ENCODE results near the gene IL17RD. TPM values are rescaled to one million over a fixed set of nuclear protein-coding genes. Genes with fewer than 3 reads are reported as not detected.

The IL17RD gene
- total and polyA plus RNA-seq, 2 donors (not counting 1 experiment from before 2014, with no cell fraction given), result 0.05 TPM; not detected in 1

DNA sequence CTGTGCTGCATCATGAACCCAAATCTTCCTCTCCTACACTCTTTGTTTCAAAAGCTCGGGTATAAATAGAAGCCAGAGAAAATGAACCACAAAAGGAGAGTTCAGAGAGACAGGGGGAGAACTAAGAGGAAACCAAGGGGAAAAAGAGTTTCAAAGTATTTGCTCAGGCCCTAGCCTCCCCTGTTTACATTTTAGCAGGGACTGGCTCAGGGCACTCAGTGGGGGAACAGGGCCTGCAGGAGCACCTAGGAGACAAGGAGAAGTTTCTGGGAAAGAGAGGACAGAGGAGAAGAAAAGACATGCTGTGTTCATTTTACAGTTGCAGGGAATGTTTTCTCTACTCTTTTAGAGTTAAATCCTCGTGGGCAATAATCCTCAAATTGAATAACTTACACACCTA, 8.5 kb upstream of the IL17RD start:
- Histone ChIP-seq H3K27ac (ENCODE audit: low read length in 2 of 2) (no peak overlapping the region), H3K36me3 (replicated peaks in 1 of 2; ENCODE audit: control extremely low read depth in 1 of 2, control insufficient read depth in 1 of 2, extremely low read depth in 1 of 2, insufficient read depth in 2 of 2, low read length in 1 of 2) (no peaks in the 10 kb centered on the region), H3K9ac (ENCODE audit: low read length) (no peak overlapping the region), H3K4me3 (ENCODE audit: control extremely low read depth in 1 of 5, extremely low read depth in 1 of 5, insufficient read depth in 1 of 5, low read depth in 2 of 5, low read length in 4 of 5) (no peak overlapping the region), H3K79me2 (ENCODE audit: control insufficient read depth, insufficient read depth, low read length) (no peaks in the 10 kb centered on the region), H3K4me2 (replicated peaks; ENCODE audit: low read depth, low read length, poor library complexity, severe bottlenecking) (no peak overlapping the region), H3K9me3 (ENCODE audit: control extremely low read depth in 1 of 3, control insufficient read depth in 2 of 3, insufficient read depth in 1 of 3, low read length in 2 of 3) (no peaks in the 10 kb centered on the region), H3K4me1 (ENCODE audit: control insufficient read depth in 2 of 2, insufficient read depth in 2 of 2, low read length in 2 of 2) (peaks cover 10 to 11% of the 10 kb centered on the region in 2 donors), H4K20me1 (ENCODE audit: control insufficient read depth, insufficient read depth, low read length, poor library complexity, severe bottlenecking) (no peaks in the 10 kb centered on the region), H2AFZ (ENCODE audit: insufficient read depth, low read depth, low read length, poor library complexity, severe bottlenecking) (no peak overlapping the region), H3K27me3 (replicated peaks in 1 of 4; ENCODE audit: control extremely low read depth in 1 of 4, control insufficient read depth in 3 of 4, insufficient read depth in 4 of 4, low read length in 3 of 4) (peaks cover 0 to 9% (median 3%) of the 10 kb centered on the region in 4 experiments)
- TF ChIP-seq EZH2 (IDR thresholded peaks at IDR 0.05; ENCODE audit: borderline replicate concordance, insufficient read depth, low read depth, low read length, poor library complexity, severe bottlenecking), result no peak
- TF ChIP-seq, protein P1, sequence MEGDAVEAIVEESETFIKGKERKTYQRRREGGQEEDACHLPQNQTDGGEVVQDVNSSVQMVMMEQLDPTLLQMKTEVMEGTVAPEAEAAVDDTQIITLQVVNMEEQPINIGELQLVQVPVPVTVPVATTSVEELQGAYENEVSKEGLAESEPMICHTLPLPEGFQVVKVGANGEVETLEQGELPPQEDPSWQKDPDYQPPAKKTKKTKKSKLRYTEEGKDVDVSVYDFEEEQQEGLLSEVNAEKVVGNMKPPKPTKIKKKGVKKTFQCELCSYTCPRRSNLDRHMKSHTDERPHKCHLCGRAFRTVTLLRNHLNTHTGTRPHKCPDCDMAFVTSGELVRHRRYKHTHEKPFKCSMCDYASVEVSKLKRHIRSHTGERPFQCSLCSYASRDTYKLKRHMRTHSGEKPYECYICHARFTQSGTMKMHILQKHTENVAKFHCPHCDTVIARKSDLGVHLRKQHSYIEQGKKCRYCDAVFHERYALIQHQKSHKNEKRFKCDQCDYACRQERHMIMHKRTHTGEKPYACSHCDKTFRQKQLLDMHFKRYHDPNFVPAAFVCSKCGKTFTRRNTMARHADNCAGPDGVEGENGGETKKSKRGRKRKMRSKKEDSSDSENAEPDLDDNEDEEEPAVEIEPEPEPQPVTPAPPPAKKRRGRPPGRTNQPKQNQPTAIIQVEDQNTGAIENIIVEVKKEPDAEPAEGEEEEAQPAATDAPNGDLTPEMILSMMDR (IDR thresholded peaks at IDR 0.05), result no peak
- peaks cover 22% of the 10 kb centered on the region for H3K27me3 Mint-ChIP-seq
- no CpG with 5 or more reads among the region's 2 CpGs for WGBS (ENCODE audit: insufficient coverage)
- no peak for DNase-seq
- H3K4me3 Mint-ChIP-seq, result no peak overlapping the region
- H3K9me3 Mint-ChIP-seq (ENCODE audit: insufficient read depth), result no peaks in the 10 kb centered on the region
- H3K4me1 Mint-ChIP-seq, result peaks cover 10% of the 10 kb centered on the region
- ATAC-seq (ENCODE audit: low read depth), result no peak
- ChIA-PET CTCF (no interaction called here), POLR2A (no interaction called here)
- no peak overlapping the region for H3K27ac Mint-ChIP-seq
- intact Hi-C loops (cut with micrococcal nuclease), result loop anchor here (5.0 to 10.0 kb wide), 2 partner anchors 421 to 679 kb away; partner anchors contain the start of gene ARF4

- Mint-ChIP-seq H3K27me3 (peaks cover 30% of the 10 kb centered on the region), H3K9me3 (ENCODE audit: insufficient read depth) (no peaks in the 10 kb centered on the region), H3K27ac (no peak overlapping the region), H3K4me1 (peaks cover 10% of the 10 kb centered on the region), H3K4me3 (no peak overlapping the region)
- TF ChIP-seq EZH2 (IDR thresholded peaks at IDR 0.05; ENCODE audit: borderline replicate concordance, insufficient read depth, low read depth, low read length, poor library complexity, severe bottlenecking), result no peak
- TF ChIP-seq, protein P1 (IDR thresholded peaks at IDR 0.05), result no peak
- ChIA-PET CTCF (interaction anchor here (0.6 to 2.6 kb wide), 15 partner anchors 8 to 1015 kb away, joined by 3 to 13 read pairs (median 4); partner anchors contain the start of gene HESX1), POLR2A (no interaction called here)
- Histone ChIP-seq H3K27ac (ENCODE audit: low read length in 2 of 2) (no peak overlapping the region), H3K9ac (ENCODE audit: low read length) (no peak overlapping the region), H3K36me3 (replicated peaks in 1 of 2; ENCODE audit: control extremely low read depth in 1 of 2, control insufficient read depth in 1 of 2, extremely low read depth in 1 of 2, insufficient read depth in 2 of 2, low read length in 1 of 2) (no peaks in the 10 kb centered on the region), H3K4me3 (ENCODE audit: control extremely low read depth in 1 of 5, extremely low read depth in 1 of 5, insufficient read depth in 1 of 5, low read depth in 2 of 5, low read length in 4 of 5) (no peak overlapping the region), H3K4me1 (ENCODE audit: control insufficient read depth in 2 of 2, insufficient read depth in 2 of 2, low read length in 2 of 2) (peaks cover 10 to 11% of the 10 kb centered on the region in 2 donors), H3K9me3 (ENCODE audit: control extremely low read depth in 1 of 3, control insufficient read depth in 2 of 3, insufficient read depth in 1 of 3, low read length in 2 of 3) (no peaks in the 10 kb centered on the region), H4K20me1 (ENCODE audit: control insufficient read depth, insufficient read depth, low read length, poor library complexity, severe bottlenecking) (no peaks in the 10 kb centered on the region), H3K4me2 (replicated peaks; ENCODE audit: low read depth, low read length, poor library complexity, severe bottlenecking) (no peak overlapping the region), H2AFZ (ENCODE audit: insufficient read depth, low read depth, low read length, poor library complexity, severe bottlenecking) (no peak overlapping the region), H3K79me2 (ENCODE audit: control insufficient read depth, insufficient read depth, low read length) (no peaks in the 10 kb centered on the region), H3K27me3 (replicated peaks in 1 of 4; ENCODE audit: control extremely low read depth in 1 of 4, control insufficient read depth in 3 of 4, insufficient read depth in 4 of 4, low read length in 3 of 4) (peaks cover 0 to 26% (median 12%) of the 10 kb centered on the region in 4 experiments)
- intact Hi-C loops (cut with micrococcal nuclease), result loop anchor here (1.0 to 10.0 kb wide), 3 partner anchors 56 to 681 kb away; partner anchors contain the start of genes APPL1 and ARF4
- ATAC-seq (ENCODE audit: low read depth) (no peak), DNase-seq (no peak)
- WGBS (ENCODE audit: insufficient coverage), result 100% methylated on average over 1 of the region's 1 CpG
Measured at GRCh38 chr3:57170946-57171345, 5.8 kb upstream of the IL17RD start.

Data from B cell (primary cell).